MM.1S (cell line): ENCODE data around the gene AKAP5.

Experiments
- EZH2 ChIP-seq: fragments of 300-600 bp; sonication (generic); optimal IDR thresholded peaks from 2 replicates; pipeline ENCODE3; 2017; ENCODE audit warnings: low read depth, mild to moderate bottlenecking, antibody characterized with exemption, low read length, mixed read lengths
- EZH2phosphoT487 ChIP-seq: fragments of 300-600 bp; sonication (generic); IDR thresholded peaks from 2 replicates; pipeline ENCODE4 v1.6.1; 2018; ENCODE audit warnings: antibody characterized with exemption, low read length
- TF ChIP-seq, protein P1 (sequence below): fragments of 300-600 bp; sonication (generic); IDR thresholded peaks from 2 replicates; pipeline ENCODE4 v1.5.1; 2016; ENCODE audit warnings: antibody characterized with exemption, low read length, mixed read lengths

DNA sequence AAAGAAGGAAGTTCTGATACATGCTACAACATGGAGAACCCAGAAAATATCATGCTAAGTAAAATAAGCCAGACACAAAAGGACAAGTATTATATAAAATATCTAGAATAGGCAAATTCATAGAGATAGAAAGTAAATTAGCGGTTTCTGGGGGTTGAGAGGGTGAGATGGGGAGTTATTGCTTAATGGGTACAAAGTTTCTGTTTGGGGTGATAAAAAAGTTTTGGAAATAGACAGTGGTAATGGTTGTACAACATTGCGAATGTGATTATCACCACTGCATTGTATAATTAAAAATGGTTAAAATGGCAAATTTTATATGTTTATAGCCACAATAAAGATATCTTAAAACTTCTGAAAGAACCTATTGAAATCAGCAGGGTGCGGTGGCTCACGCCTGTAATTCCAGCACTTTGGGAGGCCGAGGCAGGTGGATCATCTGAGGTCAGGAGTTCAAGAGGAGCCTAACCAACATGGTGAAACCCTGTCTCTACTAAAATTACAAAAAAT is 23.3 kb downstream of the AKAP5 start:
- TF ChIP-seq EZH2 (no peak), EZH2phosphoT487 (no peak)
- TF ChIP-seq, protein P1, sequence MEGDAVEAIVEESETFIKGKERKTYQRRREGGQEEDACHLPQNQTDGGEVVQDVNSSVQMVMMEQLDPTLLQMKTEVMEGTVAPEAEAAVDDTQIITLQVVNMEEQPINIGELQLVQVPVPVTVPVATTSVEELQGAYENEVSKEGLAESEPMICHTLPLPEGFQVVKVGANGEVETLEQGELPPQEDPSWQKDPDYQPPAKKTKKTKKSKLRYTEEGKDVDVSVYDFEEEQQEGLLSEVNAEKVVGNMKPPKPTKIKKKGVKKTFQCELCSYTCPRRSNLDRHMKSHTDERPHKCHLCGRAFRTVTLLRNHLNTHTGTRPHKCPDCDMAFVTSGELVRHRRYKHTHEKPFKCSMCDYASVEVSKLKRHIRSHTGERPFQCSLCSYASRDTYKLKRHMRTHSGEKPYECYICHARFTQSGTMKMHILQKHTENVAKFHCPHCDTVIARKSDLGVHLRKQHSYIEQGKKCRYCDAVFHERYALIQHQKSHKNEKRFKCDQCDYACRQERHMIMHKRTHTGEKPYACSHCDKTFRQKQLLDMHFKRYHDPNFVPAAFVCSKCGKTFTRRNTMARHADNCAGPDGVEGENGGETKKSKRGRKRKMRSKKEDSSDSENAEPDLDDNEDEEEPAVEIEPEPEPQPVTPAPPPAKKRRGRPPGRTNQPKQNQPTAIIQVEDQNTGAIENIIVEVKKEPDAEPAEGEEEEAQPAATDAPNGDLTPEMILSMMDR = no peak
